Esophagus squamous epithelium (tissue), 5 donors: Measurements from ENCODE around the gene SHPK. TPM values are rescaled to one million over a fixed set of nuclear protein-coding genes. Genes with fewer than 3 reads are reported as not detected.

Source experiments
- DNase-seq: peaks from one replicate; lab custom pipeline; 2025; lab: John Stamatoyannopoulos, UW
- H3K27ac ChIP-seq, 4 donors: fragments of 200-600 bp; sonication (generic); one replicate each; pipeline ENCODE4 v1.5.1; 2016 to 2019; ENCODE audit warnings: mild to moderate bottlenecking in 1 of 4
- H3K27me3 ChIP-seq, 4 donors: fragments of 200-600 bp; sonication (generic); 1 replicate in 3 of 4; 2 replicates in 1 of 4; pipeline versions ENCODE4 v1.5.1 to v1.6.0; 2017 to 2021; ENCODE audit warnings: antibody characterized with exemption in 1 of 4
- H3K36me3 ChIP-seq, 3 donors: fragments of 200-600 bp; sonication (generic); one replicate each; pipeline ENCODE4 v1.5.1; 2016 to 2019
- H3K4me1 ChIP-seq, 3 donors: fragments of 200-600 bp; sonication (generic); one replicate each; pipeline ENCODE4 v1.5.1; 2017 to 2019
- H3K4me3 ChIP-seq, 4 donors: fragments of 200-600 bp; sonication (generic); 1 replicate in 3 of 4; 2 replicates in 1 of 4; pipeline ENCODE4 v1.5.1; 2016 to 2019; ENCODE audit warnings: mild to moderate bottlenecking in 2 of 4, moderate library complexity in 1 of 4
- H3K9me3 ChIP-seq, 3 donors: fragments of 200-600 bp; sonication (generic); one replicate each; pipeline ENCODE4 v1.5.1; 2016 to 2019
- CTCF ChIP-seq, 6 experiments: fragments of 450-650 bp in 4 of 6; fragments of 200-600 bp in 2 of 6; sonication (generic) in 2 of 6; IDR thresholded peaks; one replicate each; pipeline ENCODE4 v1.5.1; 2016 to 2019; ENCODE audit warnings: antibody characterized with exemption in 6 of 6, mild to moderate bottlenecking in 4 of 6, moderate library complexity in 4 of 6
- POLR2A ChIP-seq, 4 donors: fragments of 450-650 bp; IDR thresholded peaks; one replicate each; pipeline ENCODE4 v1.6.1; 2017; ENCODE audit warnings: antibody characterized with exemption in 4 of 4, mild to moderate bottlenecking in 4 of 4, moderate library complexity in 3 of 4
- WGBS, 2 donors: methylation state at CpG; one replicate each; pipeline ENCODE4 v1.1.5; 2018; 5-methylcytosine and 5-hydroxymethylcytosine counted together
- intact Hi-C: fragments of 100-400 bp; cut with DNase I; formaldehyde crosslinking; loops from one replicate; pipeline ENCODE4 v1.15.0; 2022
- total RNA-seq, 4 donors: library from RNA; depleted of rRNA; stranded (reverse); fragments of >200 nt; gene quantifications; one replicate each; pipeline ENCODE4 v1.1.0, GENCODE V29; 2016
- donor health status: DM: yes; HTN: yes; CAD: no.

The SHPK gene
- total RNA-seq, 4 donors from 2014 or later = 10.8 to 16.8 (median 14.3) TPM

GRCh38 chr17:3647251-3647650 lies 11.2 kb upstream of the SHPK start:
- WGBS, 2 donors = 78 to 100% methylated on average over 2 to 8 of the region's 12 CpGs
- Histone ChIP-seq H3K4me3 (no peak overlapping the region), H3K9me3 (no peaks in the 10 kb centered on the region), H3K27me3 (no peaks in the 10 kb centered on the region), H3K4me1 (no peaks in the 10 kb centered on the region), H3K36me3 (peaks cover 0 to 65% (median 0%) of the 10 kb centered on the region in 3 donors), H3K27ac (no peak overlapping the region)
- TF ChIP-seq CTCF (IDR thresholded peaks at IDR 0.05) (no peak), POLR2A (IDR thresholded peaks at IDR 0.05) (no peak)
- intact Hi-C loops = no loop called here
- DNase-seq = no peak

- intact Hi-C loops = no loop called here
- TF ChIP-seq CTCF (IDR thresholded peaks at IDR 0.05) = no peak
- no peak for TF ChIP-seq POLR2A (IDR thresholded peaks at IDR 0.05)
- no peak for DNase-seq
- H3K27ac ChIP-seq = no peak overlapping the region
- 61 to 83% methylated on average over 3 to 5 of the region's 5 CpGs for WGBS, 2 donors
- H3K27me3 ChIP-seq = no peaks in the 10 kb centered on the region
- no peaks in the 10 kb centered on the region for H3K4me1 ChIP-seq
- no peaks in the 10 kb centered on the region for H3K9me3 ChIP-seq
- H3K36me3 ChIP-seq = peaks cover 0 to 77% (median 0%) of the 10 kb centered on the region in 3 donors
- no peak overlapping the region for H3K4me3 ChIP-seq
Measured at GRCh38 chr17:3645310-3645709, 9.3 kb upstream of the SHPK start.

- Histone ChIP-seq H3K27me3 (no peaks in the 10 kb centered on the region), H3K27ac (no peak overlapping the region), H3K4me3 (no peak overlapping the region), H3K9me3 (no peaks in the 10 kb centered on the region), H3K4me1 (no peaks in the 10 kb centered on the region), H3K36me3 (peaks cover 0 to 78% (median 0%) of the 10 kb centered on the region in 3 donors)
- 79 to 91% methylated on average over 4 of the region's 4 CpGs for WGBS, 2 donors
- DNase-seq = no peak
- intact Hi-C loops = no loop called here
- no peak for TF ChIP-seq CTCF (IDR thresholded peaks at IDR 0.05)
- no peak for TF ChIP-seq POLR2A (IDR thresholded peaks at IDR 0.05)
Measured at GRCh38 chr17:3643889-3644349, 7.9 kb upstream of the SHPK start.

GRCh38 chr17:3641717-3642486 lies 5.9 kb upstream of the SHPK start:
- Histone ChIP-seq H3K27me3 (no peaks in the 10 kb centered on the region), H3K4me1 (peaks cover 8 to 11% (median 10%) of the 10 kb centered on the region in 3 donors), H3K36me3 (peaks cover 0 to 68% (median 0%) of the 10 kb centered on the region in 3 donors), H3K4me3 (no peak overlapping the region), H3K9me3 (no peaks in the 10 kb centered on the region), H3K27ac (no peak overlapping the region)
- TF ChIP-seq CTCF (IDR thresholded peaks at IDR 0.05) = no peak
- TF ChIP-seq POLR2A (IDR thresholded peaks at IDR 0.05) = no peak
- WGBS, 2 donors = 65 to 87% methylated on average over 10 to 17 of the region's 19 CpGs
- no peak for DNase-seq
- intact Hi-C loops = no loop called here

GRCh38 chr17:3641014-3641413 lies 5.0 kb upstream of the SHPK start:
- 76 to 80% methylated on average over 3 of the region's 3 CpGs for WGBS, 2 donors
- intact Hi-C loops = no loop called here

More at GRCh38 chr17:3641014-3641413, 5.0 kb upstream of the SHPK start:
- Histone ChIP-seq H3K27ac (no peak overlapping the region), H3K36me3 (peaks cover 0 to 62% (median 0%) of the 10 kb centered on the region in 3 donors), H3K27me3 (no peaks in the 10 kb centered on the region), H3K9me3 (no peaks in the 10 kb centered on the region), H3K4me1 (peaks cover 8 to 14% (median 11%) of the 10 kb centered on the region in 3 donors), H3K4me3 (no peak overlapping the region)
- DNase-seq = no peak
- TF ChIP-seq CTCF (IDR thresholded peaks at IDR 0.05) = no peak
- TF ChIP-seq POLR2A (IDR thresholded peaks at IDR 0.05) = no peak
